ENCODE data around the gene CAMK1G. TPM values are rescaled to one million over a fixed set of nuclear protein-coding genes. Genes with fewer than 3 reads are reported as not detected.

CAMK1G gene
- total and polyA plus RNA-seq, 7 donors: 0.04 to 1.4 (median 0.46) TPM; not detected in 3

GRCh38 chr1:209613400-209614150 is 30.1 kb downstream of the CAMK1G start:
- Histone ChIP-seq H3K9me3 (no peaks in the 10 kb centered on the region), H3K4me1 (peaks cover 36% of the 10 kb centered on the region), H3K27me3 (ENCODE audit: insufficient read depth in 3 of 3, low read length in 2 of 3) (no peaks in the 10 kb centered on the region), H3K4me3 (no peak overlapping the region), H3K27ac (no peak overlapping the region), H3K36me3 (ENCODE audit: insufficient read depth in 1 of 2, low read depth in 1 of 2) (peaks cover 0 to 4% of the 10 kb centered on the region in 2 donors)
- intact Hi-C loops (cut with DNase I): no loop called here
- no peak for TF ChIP-seq CTCF (IDR thresholded peaks at IDR 0.05)
- ATAC-seq (no peak), DNase-seq (no peak)
- 59 to 73% (median 62%) methylated on average over 4 of the region's 4 CpGs for WGBS, 3 donors

- no peak overlapping the region for H3K4me3 ChIP-seq
- no peak for DNase-seq
- no peak overlapping the region for H3K27ac ChIP-seq
- no peaks in the 10 kb centered on the region for H3K9me3 ChIP-seq
- 87 to 96% (median 92%) methylated on average over 5 of the region's 5 CpGs for WGBS, 3 donors
- TF ChIP-seq CTCF (IDR thresholded peaks at IDR 0.05): no peak
- ATAC-seq: no peak
- peaks cover 41% of the 10 kb centered on the region for H3K4me1 ChIP-seq
- peaks cover 0 to 4% of the 10 kb centered on the region in 2 donors for H3K36me3 ChIP-seq (ENCODE audit: insufficient read depth in 1 of 2, low read depth in 1 of 2)
- no peaks in the 10 kb centered on the region for H3K27me3 ChIP-seq (ENCODE audit: insufficient read depth in 3 of 3, low read length in 2 of 3)
- intact Hi-C loops (cut with DNase I): no loop called here
Observed at GRCh38 chr1:209614151-209614420, 30.6 kb downstream of the CAMK1G start.

- no peak for TF ChIP-seq CTCF (IDR thresholded peaks at IDR 0.05)
- ATAC-seq: no peak
- WGBS, 3 donors: 95 to 99% (median 96%) methylated on average over 5 of the region's 5 CpGs
- Histone ChIP-seq H3K36me3 (ENCODE audit: insufficient read depth in 1 of 2, low read depth in 1 of 2) (peaks cover 0 to 4% of the 10 kb centered on the region in 2 donors), H3K4me3 (no peak overlapping the region), H3K4me1 (peaks cover 46% of the 10 kb centered on the region), H3K9me3 (no peaks in the 10 kb centered on the region), H3K27me3 (ENCODE audit: insufficient read depth in 3 of 3, low read length in 2 of 3) (no peaks in the 10 kb centered on the region), H3K27ac (no peak overlapping the region)
- DNase-seq: no peak
- intact Hi-C loops (cut with DNase I): no loop called here
Observed at GRCh38 chr1:209614906-209615305, 31.4 kb downstream of the CAMK1G start.

GRCh38 chr1:209616366-209617046 is 33.0 kb downstream of the CAMK1G start:
- peak overlapping the region; percentile 82 for H3K27ac ChIP-seq
- peaks cover 0 to 4% of the 10 kb centered on the region in 2 donors for H3K36me3 ChIP-seq (ENCODE audit: insufficient read depth in 1 of 2, low read depth in 1 of 2)
- no peaks in the 10 kb centered on the region for H3K27me3 ChIP-seq (ENCODE audit: insufficient read depth in 3 of 3, low read length in 2 of 3)
- intact Hi-C loops (cut with DNase I): no loop called here
- peaks cover 51% of the 10 kb centered on the region for H3K4me1 ChIP-seq
- no peaks in the 10 kb centered on the region for H3K9me3 ChIP-seq
- WGBS, 3 donors: 83 to 86% (median 84%) methylated on average over 5 of the region's 5 CpGs
- peak; percentile 88 to 96 (median 92) for ATAC-seq
- peak in 1 of 2 donors; percentile 62 for DNase-seq
- H3K4me3 ChIP-seq: no peak overlapping the region
- no peak for TF ChIP-seq CTCF (IDR thresholded peaks at IDR 0.05)

All from psoas muscle (tissue), 8 donors.